GM21528 (cell line): ENCODE results near the gene DYSF.

Experiments
- ATAC-seq: cut with Tn5 transposase; IDR thresholded peaks from one replicate; pipeline ENCODE4 v1.9.1; 2021; ENCODE audit warnings: mild to moderate bottlenecking, moderate library complexity; ENCODE audit not compliant: unreplicated experiment, low FRiP score

The DYSF gene

GRCh38 chr2:71683070-71683469 is 229.7 kb downstream of the DYSF start:
- no peak for ATAC-seq

- no peak for ATAC-seq
Observed at GRCh38 chr2:71683666-71684065, 230.3 kb downstream of the DYSF start.

GRCh38 chr2:71684226-71685072 is 231.1 kb downstream of the DYSF start:
- no peak for ATAC-seq

GRCh38 chr2:71685073-71685848 is 231.9 kb downstream of the DYSF start:
- ATAC-seq = no peak

- ATAC-seq = no peak
Observed at GRCh38 chr2:71685941-71686611, 232.7 kb downstream of the DYSF start.

- no peak for ATAC-seq
Observed at GRCh38 chr2:71686781-71687180, 233.4 kb downstream of the DYSF start.

- ATAC-seq = no peak
Observed at GRCh38 chr2:71687412-71687811, 234.1 kb downstream of the DYSF start.

- ATAC-seq = no peak
Observed at GRCh38 chr2:71688530-71688929, 235.2 kb downstream of the DYSF start.

- ATAC-seq = no peak
Observed at GRCh38 chr2:71689393-71689792, 236.0 kb downstream of the DYSF start.

GRCh38 chr2:71689968-71690834 is 236.8 kb downstream of the DYSF start:
- no peak for ATAC-seq

- no peak for ATAC-seq
Observed at GRCh38 chr2:71690876-71691475, 237.6 kb downstream of the DYSF start.

- no peak for ATAC-seq
Observed at GRCh38 chr2:71691747-71692441, 238.5 kb downstream of the DYSF start.

- no peak for ATAC-seq
Observed at GRCh38 chr2:71692621-71693277, 239.4 kb downstream of the DYSF start.

GRCh38 chr2:71693286-71694270 is 240.2 kb downstream of the DYSF start:
- no peak for ATAC-seq

GRCh38 chr2:71694501-71695234 is 241.3 kb downstream of the DYSF start:
- no peak for ATAC-seq

- no peak for ATAC-seq
Observed at GRCh38 chr2:71695235-71696120, 242.1 kb downstream of the DYSF start.
